SK-N-MC (cell line): Measurements from ENCODE around the gene PLEK.

ENCODE experiments used
- EZH2 ChIP-seq: fragments of 200-600 bp; sonication (generic); IDR thresholded peaks from one replicate; pipeline ENCODE4 v1.6.1; 2017; ENCODE audit warnings: antibody characterized with exemption
- FOXP2 ChIP-seq: optimal IDR thresholded peaks from 2 replicates; pipeline ENCODE3; 2011; ENCODE audit warnings: mild to moderate bottlenecking, moderate library complexity; ENCODE audit not compliant: insufficient read depth; ENCODE audit errors: extremely low read length, control extremely low read depth
- POLR2AphosphoS5 ChIP-seq: IDR thresholded peaks from 2 replicates; pipeline ENCODE4 v1.6.1; 2012; ENCODE audit warnings: mild to moderate bottlenecking, low read depth, low read length, borderline replicate concordance

DNA sequence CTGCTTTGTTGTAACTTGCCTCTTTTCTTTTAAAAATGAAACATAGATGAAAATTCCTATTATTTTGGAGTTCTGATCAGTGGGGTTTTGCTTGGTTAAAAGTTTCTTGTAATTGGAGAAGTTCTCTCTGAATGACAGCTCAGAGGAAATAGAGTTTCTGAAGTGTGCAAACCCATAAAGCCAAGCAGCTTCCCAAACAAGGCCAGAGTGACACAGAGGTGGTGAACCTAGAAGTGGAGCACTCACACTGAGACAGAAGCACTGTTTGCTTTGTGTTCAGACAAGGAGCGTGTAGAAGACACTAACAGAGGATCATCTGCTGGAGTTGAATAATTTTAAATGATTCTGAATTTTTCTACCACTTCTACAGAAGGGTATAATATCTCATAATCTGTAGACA, 52.8 kb downstream of the PLEK start:
- TF ChIP-seq EZH2 (no peak), POLR2AphosphoS5 (no peak), FOXP2 (no peak)
